HepG2 (cell line): ENCODE results near the gene MFSD2B. TPM values are rescaled to one million over a fixed set of nuclear protein-coding genes. Genes with fewer than 3 reads are reported as not detected.

Experiments
- FOXK1 ChIP-seq: sonication (generic); formaldehyde crosslinking; IDR thresholded peaks from 2 replicates; pipeline ENCODE4 v1.4.0; 2020; ENCODE audit warnings: low read depth, missing genetic modification reagents, borderline replicate concordance
- FOXO1 ChIP-seq: sonication (generic); formaldehyde crosslinking; IDR thresholded peaks from 2 replicates; pipeline ENCODE4 v1.4.0; 2020; ENCODE audit warnings: missing genetic modification reagents
- HOMEZ ChIP-seq: IDR thresholded peaks from 2 replicates; pipeline ENCODE4 v1.6.1; 2016; ENCODE audit warnings: low read depth
- KDM2A ChIP-seq: sonication (generic); formaldehyde crosslinking; IDR thresholded peaks from 2 replicates; pipeline ENCODE4 v1.4.0; 2020; ENCODE audit warnings: low read depth, missing genetic modification reagents, borderline replicate concordance
- LBX2 ChIP-seq: sonication (generic); formaldehyde crosslinking; IDR thresholded peaks from 2 replicates; pipeline ENCODE4 v1.5.0; 2020; ENCODE audit warnings: missing genetic modification reagents, mild to moderate bottlenecking, borderline replicate concordance
- NAIF1 ChIP-seq: sonication (generic); formaldehyde crosslinking; IDR thresholded peaks from 2 replicates; pipeline ENCODE4 v1.5.0; 2020; ENCODE audit warnings: mild to moderate bottlenecking, missing genetic modification reagents, borderline replicate concordance
- PAXIP1 ChIP-seq: sonication (generic); formaldehyde crosslinking; conservative IDR thresholded peaks from 2 replicates; pipeline ENCODE4 v1.4.0; 2020; ENCODE audit warnings: mild to moderate bottlenecking, missing genetic modification reagents, moderate library complexity
- POGZ ChIP-seq: sonication (generic); formaldehyde crosslinking; IDR thresholded peaks from 2 replicates; pipeline ENCODE4 v1.4.0; 2020; ENCODE audit warnings: mild to moderate bottlenecking, missing genetic modification reagents
- RELA ChIP-seq: sonication (generic); formaldehyde crosslinking; IDR thresholded peaks from 2 replicates; pipeline ENCODE4 v1.4.0; 2020; ENCODE audit warnings: missing genetic modification reagents
- ZBTB7B ChIP-seq: sonication (generic); formaldehyde crosslinking; IDR thresholded peaks from 2 replicates; pipeline ENCODE4 v1.4.0; 2020; ENCODE audit warnings: missing genetic modification reagents
- ZNF10 ChIP-seq: sonication (generic); formaldehyde crosslinking; IDR thresholded peaks from 2 replicates; pipeline ENCODE4 v1.4.0; 2020; ENCODE audit warnings: mild to moderate bottlenecking, low read depth, missing genetic modification reagents, borderline replicate concordance
- ZNF101 ChIP-seq: sonication (generic); formaldehyde crosslinking; IDR thresholded peaks from 2 replicates; pipeline ENCODE4 v1.4.0; 2020; ENCODE audit warnings: mild to moderate bottlenecking, low read depth, missing genetic modification reagents, borderline replicate concordance
- ZNF121 ChIP-seq: sonication (generic); formaldehyde crosslinking; IDR thresholded peaks from 2 replicates; pipeline ENCODE4 v1.5.0; 2020; ENCODE audit warnings: mild to moderate bottlenecking, missing genetic modification reagents
- ZNF180 ChIP-seq: sonication (generic); formaldehyde crosslinking; IDR thresholded peaks from 2 replicates; pipeline ENCODE4 v1.4.0; 2020; ENCODE audit warnings: low read depth, missing genetic modification reagents, borderline replicate concordance
- ZNF605 ChIP-seq: sonication (generic); formaldehyde crosslinking; IDR thresholded peaks from 2 replicates; pipeline ENCODE4 v1.8.0; 2022; ENCODE audit warnings: mild to moderate bottlenecking, missing genetic modification reagents
- polyA plus RNA-seq, 8 experiments: library from polyadenylated mRNA; depleted of rRNA in 3 of 8; stranded (reverse) in 7 of 8; unstranded in 1 of 8; fragments of >200 nt; fragmentation: Illumina TruSeq in 4 of 8; extraction: Trizol in 4 of 8; gene quantifications; 2 replicates each; pipeline versions ENCODE4 v1.2.1 to v1.2.3, GENCODE V29; 2011 to 2016; ENCODE audit warnings: low read depth in 4 of 8, missing spikeins in 1 of 8, mixed read lengths in 1 of 8; ENCODE audit not compliant: insufficient read depth in 1 of 8
- total RNA-seq, 5 experiments: library from RNA; depleted of rRNA; stranded (reverse); fragments of >200 nt; fragmentation: Illumina TruSeq; extraction: Trizol; gene quantifications; 2 replicates each; pipeline ENCODE4 v1.2.3, GENCODE V29; 2016; ENCODE audit warnings: low read depth in 1 of 5
- TF ChIP-seq, protein P1 (sequence below): sonication (generic); formaldehyde crosslinking; IDR thresholded peaks from 2 replicates; pipeline ENCODE4 v1.8.0; 2022; ENCODE audit warnings: mild to moderate bottlenecking, missing genetic modification reagents; ENCODE audit not compliant: insufficient replicate concordance
- TF ChIP-seq, protein P2 (sequence below): IDR thresholded peaks from 2 replicates; pipeline ENCODE4 v1.4.0; 2020; ENCODE audit warnings: mild to moderate bottlenecking, missing genetic modification reagents

MFSD2B gene
- total and polyA plus RNA-seq, 2 of the 13 experiments (the other 11 are each of a cell fraction or from before 2014, with no cell fraction given) = 0.21 to 0.93 TPM

DNA sequence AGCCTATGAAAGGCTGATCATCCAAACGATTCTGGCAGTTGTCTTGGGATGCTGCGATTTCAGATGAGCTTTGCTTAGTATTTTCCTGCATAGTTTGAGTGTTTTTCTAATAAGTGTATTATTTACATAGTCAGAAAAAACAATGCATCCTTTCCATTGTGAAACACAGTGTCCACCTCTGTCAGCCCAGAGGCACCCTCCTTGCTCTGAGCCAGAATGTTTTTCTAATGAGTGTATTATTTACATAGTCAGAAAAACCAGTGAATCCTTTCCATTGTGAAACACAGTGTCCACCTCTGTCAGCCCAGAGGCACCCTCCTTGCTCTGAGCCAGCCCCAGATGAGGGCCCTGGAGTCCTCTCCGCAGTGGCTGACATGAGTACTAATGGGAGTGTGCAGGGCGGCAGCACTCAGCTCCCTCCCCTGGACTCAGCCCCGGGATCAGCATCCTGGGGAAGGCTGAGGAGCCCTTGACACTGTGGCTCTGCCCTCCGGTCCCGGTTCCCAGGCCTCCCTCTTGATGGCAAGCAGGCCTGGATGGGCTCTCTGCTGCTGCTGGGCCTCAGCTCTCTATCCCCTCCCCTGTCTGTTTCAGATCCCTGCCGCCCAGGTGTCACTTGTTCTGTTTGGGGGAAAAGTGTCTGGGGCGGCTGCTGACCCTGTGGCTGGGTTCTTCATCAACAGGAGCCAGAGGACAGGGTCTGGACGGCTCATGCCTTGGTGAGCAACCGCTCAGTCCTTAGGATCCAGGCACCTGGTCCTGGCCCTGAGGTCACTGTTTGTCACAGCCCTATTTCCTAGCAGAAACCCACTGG, 5.9 kb downstream of the MFSD2B start (continued):
- TF ChIP-seq PAXIP1 (CRISPR knock-in tag) (peak; percentile 87), KDM2A (CRISPR knock-in tag) (no peak; the same call in 1 of the 2 replicates), ZNF180 (peak; percentile 68; the same call in 1 of the 2 replicates), FOXK1 (peak; percentile 60; the same call in 1 of the 2 replicates), ZBTB7B (CRISPR knock-in tag) (no peak; the same call in 1 of the 2 replicates), LBX2 (CRISPR knock-in tag) (no peak), NAIF1 (CRISPR knock-in tag) (peak; percentile 81), FOXO1 (peak; percentile 23; the same call in 1 of the 2 replicates), ZNF605 (peak; percentile 96), ZNF121 (CRISPR knock-in tag) (0 out of 2 replicates have a peak, but pooled peaks have one; percentile 48), POGZ (CRISPR knock-in tag) (peak; percentile 71), HOMEZ (CRISPR knock-in tag) (no peak; the same call in 1 of the 2 replicates), ZNF101 (CRISPR knock-in tag) (no peak), ZNF10 (no peak), RELA (CRISPR knock-in tag) (no peak)
- TF ChIP-seq, protein P1, sequence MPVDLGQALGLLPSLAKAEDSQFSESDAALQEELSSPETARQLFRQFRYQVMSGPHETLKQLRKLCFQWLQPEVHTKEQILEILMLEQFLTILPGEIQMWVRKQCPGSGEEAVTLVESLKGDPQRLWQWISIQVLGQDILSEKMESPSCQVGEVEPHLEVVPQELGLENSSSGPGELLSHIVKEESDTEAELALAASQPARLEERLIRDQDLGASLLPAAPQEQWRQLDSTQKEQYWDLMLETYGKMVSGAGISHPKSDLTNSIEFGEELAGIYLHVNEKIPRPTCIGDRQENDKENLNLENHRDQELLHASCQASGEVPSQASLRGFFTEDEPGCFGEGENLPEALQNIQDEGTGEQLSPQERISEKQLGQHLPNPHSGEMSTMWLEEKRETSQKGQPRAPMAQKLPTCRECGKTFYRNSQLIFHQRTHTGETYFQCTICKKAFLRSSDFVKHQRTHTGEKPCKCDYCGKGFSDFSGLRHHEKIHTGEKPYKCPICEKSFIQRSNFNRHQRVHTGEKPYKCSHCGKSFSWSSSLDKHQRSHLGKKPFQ (CRISPR knock-in tag) = no peak
- TF ChIP-seq, protein P2, sequence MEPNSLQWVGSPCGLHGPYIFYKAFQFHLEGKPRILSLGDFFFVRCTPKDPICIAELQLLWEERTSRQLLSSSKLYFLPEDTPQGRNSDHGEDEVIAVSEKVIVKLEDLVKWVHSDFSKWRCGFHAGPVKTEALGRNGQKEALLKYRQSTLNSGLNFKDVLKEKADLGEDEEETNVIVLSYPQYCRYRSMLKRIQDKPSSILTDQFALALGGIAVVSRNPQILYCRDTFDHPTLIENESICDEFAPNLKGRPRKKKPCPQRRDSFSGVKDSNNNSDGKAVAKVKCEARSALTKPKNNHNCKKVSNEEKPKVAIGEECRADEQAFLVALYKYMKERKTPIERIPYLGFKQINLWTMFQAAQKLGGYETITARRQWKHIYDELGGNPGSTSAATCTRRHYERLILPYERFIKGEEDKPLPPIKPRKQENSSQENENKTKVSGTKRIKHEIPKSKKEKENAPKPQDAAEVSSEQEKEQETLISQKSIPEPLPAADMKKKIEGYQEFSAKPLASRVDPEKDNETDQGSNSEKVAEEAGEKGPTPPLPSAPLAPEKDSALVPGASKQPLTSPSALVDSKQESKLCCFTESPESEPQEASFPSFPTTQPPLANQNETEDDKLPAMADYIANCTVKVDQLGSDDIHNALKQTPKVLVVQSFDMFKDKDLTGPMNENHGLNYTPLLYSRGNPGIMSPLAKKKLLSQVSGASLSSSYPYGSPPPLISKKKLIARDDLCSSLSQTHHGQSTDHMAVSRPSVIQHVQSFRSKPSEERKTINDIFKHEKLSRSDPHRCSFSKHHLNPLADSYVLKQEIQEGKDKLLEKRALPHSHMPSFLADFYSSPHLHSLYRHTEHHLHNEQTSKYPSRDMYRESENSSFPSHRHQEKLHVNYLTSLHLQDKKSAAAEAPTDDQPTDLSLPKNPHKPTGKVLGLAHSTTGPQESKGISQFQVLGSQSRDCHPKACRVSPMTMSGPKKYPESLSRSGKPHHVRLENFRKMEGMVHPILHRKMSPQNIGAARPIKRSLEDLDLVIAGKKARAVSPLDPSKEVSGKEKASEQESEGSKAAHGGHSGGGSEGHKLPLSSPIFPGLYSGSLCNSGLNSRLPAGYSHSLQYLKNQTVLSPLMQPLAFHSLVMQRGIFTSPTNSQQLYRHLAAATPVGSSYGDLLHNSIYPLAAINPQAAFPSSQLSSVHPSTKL (CRISPR knock-in tag) = peak; percentile 97
